SK-N-SH (cell line): ENCODE data around the gene SNRNP70. TPM values are rescaled to one million over a fixed set of nuclear protein-coding genes. Genes with fewer than 3 reads are reported as not detected.
A peak's percentile ranks its signal among the peaks of the same experiment; 100 is the strongest.

Source experiments
- CTCF ChIA-PET: fragments of 300-600, 350-600 bp; formaldehyde crosslinking; extraction: SDS; loops from one replicate; lab custom pipeline; 2021; lab: Yijun Ruan, JAX
- POLR2A ChIA-PET: fragments of 350-600 bp; sonication (Branson Sonifier 250); formaldehyde crosslinking; extraction: SDS; loops from one replicate; lab custom pipeline; 2020; ENCODE audit warnings: antibody characterized with exemption, inconsistent platforms; lab: Yijun Ruan, JAX
- DNase-seq: peaks from one replicate; pipeline ENCODE4 v3.0.0; 2012
- H2AFZ ChIP-seq: fragments of 200-600 bp; sonication (generic); 2 replicates; pipeline ENCODE4 v1.8.1; 2016; ENCODE audit warnings: antibody characterized with exemption, mild to moderate bottlenecking, low read depth
- H3F3A ChIP-seq: fragments of 200-600 bp; sonication (generic); replicated peaks from 2 replicates; pipeline ENCODE3; 2016; ENCODE audit warnings: antibody characterized with exemption, mild to moderate bottlenecking; ENCODE audit not compliant: insufficient read depth
- H3K27ac ChIP-seq, 2 experiments: fragments of 200-500 bp in 1 of 2; fragments of 200-600 bp in 1 of 2; sonication (Bioruptor generic) in 1 of 2; sonication (generic), shearing (Covaris generic) in 1 of 2; 2 replicates each; pipeline versions ENCODE4 v1.5.1 to v1.6.1; 2014 to 2016; ENCODE audit warnings: low read depth in 2 of 2, inconsistent platforms in 1 of 2, low read length in 1 of 2, mild to moderate bottlenecking in 1 of 2, mixed read lengths in 1 of 2
- H3K27me3 ChIP-seq: fragments of 200-600 bp; sonication (generic), shearing (Covaris generic); 2 replicates; pipeline ENCODE4 v1.6.1; 2016; ENCODE audit warnings: mixed run types; ENCODE audit not compliant: insufficient read depth
- H3K36me3 ChIP-seq, 2 experiments: fragments of 200-500 bp in 1 of 2; fragments of 200-600 bp in 1 of 2; sonication (Bioruptor generic) in 1 of 2; sonication (generic) in 1 of 2; replicated peaks in 1 of 2; 2 replicates each; pipeline versions ENCODE3 to v1.5.1; 2014 to 2016; ENCODE audit warnings: low read length in 1 of 2, mild to moderate bottlenecking in 1 of 2; ENCODE audit not compliant: insufficient read depth in 2 of 2, control insufficient read depth in 1 of 2
- H3K4me1 ChIP-seq, 2 experiments: fragments of 200-500 bp in 1 of 2; fragments of 200-600 bp in 1 of 2; sonication (Bioruptor generic) in 1 of 2; sonication (generic), shearing (Covaris generic) in 1 of 2; 2 replicates each; pipeline versions ENCODE4 v1.5.1 to v1.6.1; 2014 to 2016; ENCODE audit warnings: low read depth in 1 of 2, low read length in 1 of 2, mixed run types in 1 of 2; ENCODE audit not compliant: insufficient read depth in 2 of 2, control insufficient read depth in 1 of 2
- H3K4me2 ChIP-seq: fragments of 200-600 bp; sonication (generic), shearing (Covaris generic); 2 replicates; pipeline ENCODE4 v1.6.1; 2017; ENCODE audit warnings: mixed run types
- H3K4me3 ChIP-seq, 2 experiments: fragments of 200-500 bp in 1 of 2; fragments of 200-600 bp in 1 of 2; sonication (Bioruptor generic) in 1 of 2; sonication (generic), shearing (Covaris generic) in 1 of 2; 2 replicates each; pipeline versions ENCODE4 v1.5.1 to v1.8.1; 2014 to 2016; ENCODE audit warnings: low read depth in 2 of 2, inconsistent platforms in 1 of 2, low read length in 1 of 2, mild to moderate bottlenecking in 1 of 2, mixed read lengths in 1 of 2, moderate library complexity in 1 of 2
- H3K79me2 ChIP-seq: fragments of 200-600 bp; sonication (generic); 2 replicates; pipeline ENCODE4 v1.8.1; 2017; ENCODE audit warnings: mild to moderate bottlenecking; ENCODE audit not compliant: insufficient read depth
- H3K9ac ChIP-seq: fragments of 200-600 bp; sonication (generic); 2 replicates; pipeline ENCODE4 v1.6.1; 2017; ENCODE audit warnings: mixed run types
- H3K9me2 ChIP-seq: fragments of 200-600 bp; sonication (generic); 2 replicates; pipeline ENCODE4 v1.6.1; 2017; ENCODE audit warnings: mixed run types
- H3K9me3 ChIP-seq: fragments of 200-600 bp; sonication (generic); 2 replicates; pipeline ENCODE4 v1.6.1; 2017; ENCODE audit warnings: mixed run types, mild to moderate bottlenecking, moderate library complexity
- H4K20me1 ChIP-seq: fragments of 200-600 bp; sonication (generic); 2 replicates; pipeline ENCODE4 v1.6.1; 2017; ENCODE audit warnings: mild to moderate bottlenecking, mixed run types; ENCODE audit not compliant: insufficient read depth
- CHD2 ChIP-seq: fragments of 150-350 bp; IDR thresholded peaks from 2 replicates; pipeline ENCODE4 v1.6.1; 2018; ENCODE audit warnings: low read length; ENCODE audit not compliant: partially characterized antibody
- NFIC ChIP-seq: IDR thresholded peaks from 2 replicates; pipeline ENCODE4 v1.4.0; 2012; ENCODE audit warnings: borderline replicate concordance
- POLR2AphosphoS5 ChIP-seq: IDR thresholded peaks from 2 replicates; pipeline ENCODE4 v1.6.1; 2012; ENCODE audit warnings: low read depth, low read length
- SIN3A ChIP-seq: IDR thresholded peaks from 2 replicates; pipeline ENCODE4 v1.6.1; 2012; ENCODE audit warnings: low read depth, mild to moderate bottlenecking, low read length, moderate library complexity, borderline replicate concordance
- WGBS: methylation state at CpG from one replicate; pipeline ENCODE4 v1.1.6; 2017; ENCODE audit warnings: low lambda C conversion rate; 5-methylcytosine and 5-hydroxymethylcytosine counted together
- polyA plus RNA-seq, 3 experiments: library from polyadenylated mRNA; depleted of rRNA; stranded (reverse); fragments of >200 nt; gene quantifications; 2 replicates each; pipeline ENCODE4 v1.2.3, GENCODE V29; 2012
- TF ChIP-seq, protein P1 (sequence below): fragments of 200-600 bp; sonication (generic); IDR thresholded peaks from 2 replicates; pipeline ENCODE4 v1.6.1; 2017; ENCODE audit warnings: antibody characterized with exemption, mild to moderate bottlenecking, moderate library complexity
- TF ChIP-seq, protein P2 (sequence below): IDR thresholded peaks from 2 replicates; pipeline ENCODE4; 2012
- TF ChIP-seq, protein P3 (sequence below): IDR thresholded peaks from 2 replicates; pipeline ENCODE4 v1.6.1; 2012; ENCODE audit warnings: mild to moderate bottlenecking, low read depth, low read length, moderate library complexity
- TF ChIP-seq, protein P4 (sequence below): IDR thresholded peaks from 2 replicates; pipeline ENCODE4 v1.4.0; 2012; ENCODE audit warnings: low read depth, borderline replicate concordance

The SNRNP70 gene
- polyA plus RNA-seq, 1 of the 3 experiments (the other 2 are of a cell fraction), result 359 TPM

DNA sequence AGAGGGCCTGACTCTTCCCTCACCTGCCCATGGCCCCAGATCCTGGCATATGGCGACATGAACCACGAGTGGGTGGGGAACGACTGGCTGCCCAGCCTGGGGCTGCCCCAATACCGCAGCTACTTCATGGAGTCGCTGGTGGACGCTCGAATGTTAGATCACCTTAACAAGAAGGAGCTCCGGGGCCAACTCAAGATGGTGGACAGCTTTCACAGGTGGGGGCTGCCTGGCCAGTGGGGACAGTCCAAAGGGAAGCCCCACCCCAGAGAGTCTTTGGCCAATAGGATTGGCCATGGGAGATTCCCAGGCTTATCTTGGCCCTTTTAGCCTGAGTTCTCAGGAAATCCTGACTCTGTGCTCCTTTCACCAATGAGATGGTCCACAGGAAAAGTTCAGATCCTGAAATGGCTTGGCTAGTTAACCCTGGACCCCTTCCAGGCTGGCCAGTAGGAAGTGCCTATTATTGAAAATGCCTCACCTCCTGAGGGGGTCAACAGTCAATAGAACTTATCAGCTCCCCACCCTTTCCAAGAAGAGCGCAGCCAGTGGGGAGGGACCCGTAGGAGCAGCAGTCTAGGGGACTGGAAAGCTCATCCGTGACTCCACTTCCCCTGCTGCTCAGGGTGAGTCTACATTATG is 62.9 kb downstream of the SNRNP70 start (continued):
- TF ChIP-seq, protein P1, sequence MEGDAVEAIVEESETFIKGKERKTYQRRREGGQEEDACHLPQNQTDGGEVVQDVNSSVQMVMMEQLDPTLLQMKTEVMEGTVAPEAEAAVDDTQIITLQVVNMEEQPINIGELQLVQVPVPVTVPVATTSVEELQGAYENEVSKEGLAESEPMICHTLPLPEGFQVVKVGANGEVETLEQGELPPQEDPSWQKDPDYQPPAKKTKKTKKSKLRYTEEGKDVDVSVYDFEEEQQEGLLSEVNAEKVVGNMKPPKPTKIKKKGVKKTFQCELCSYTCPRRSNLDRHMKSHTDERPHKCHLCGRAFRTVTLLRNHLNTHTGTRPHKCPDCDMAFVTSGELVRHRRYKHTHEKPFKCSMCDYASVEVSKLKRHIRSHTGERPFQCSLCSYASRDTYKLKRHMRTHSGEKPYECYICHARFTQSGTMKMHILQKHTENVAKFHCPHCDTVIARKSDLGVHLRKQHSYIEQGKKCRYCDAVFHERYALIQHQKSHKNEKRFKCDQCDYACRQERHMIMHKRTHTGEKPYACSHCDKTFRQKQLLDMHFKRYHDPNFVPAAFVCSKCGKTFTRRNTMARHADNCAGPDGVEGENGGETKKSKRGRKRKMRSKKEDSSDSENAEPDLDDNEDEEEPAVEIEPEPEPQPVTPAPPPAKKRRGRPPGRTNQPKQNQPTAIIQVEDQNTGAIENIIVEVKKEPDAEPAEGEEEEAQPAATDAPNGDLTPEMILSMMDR, result no peak
- TF ChIP-seq NFIC (no peak), CHD2 (no peak), SIN3A (no peak)

DNA sequence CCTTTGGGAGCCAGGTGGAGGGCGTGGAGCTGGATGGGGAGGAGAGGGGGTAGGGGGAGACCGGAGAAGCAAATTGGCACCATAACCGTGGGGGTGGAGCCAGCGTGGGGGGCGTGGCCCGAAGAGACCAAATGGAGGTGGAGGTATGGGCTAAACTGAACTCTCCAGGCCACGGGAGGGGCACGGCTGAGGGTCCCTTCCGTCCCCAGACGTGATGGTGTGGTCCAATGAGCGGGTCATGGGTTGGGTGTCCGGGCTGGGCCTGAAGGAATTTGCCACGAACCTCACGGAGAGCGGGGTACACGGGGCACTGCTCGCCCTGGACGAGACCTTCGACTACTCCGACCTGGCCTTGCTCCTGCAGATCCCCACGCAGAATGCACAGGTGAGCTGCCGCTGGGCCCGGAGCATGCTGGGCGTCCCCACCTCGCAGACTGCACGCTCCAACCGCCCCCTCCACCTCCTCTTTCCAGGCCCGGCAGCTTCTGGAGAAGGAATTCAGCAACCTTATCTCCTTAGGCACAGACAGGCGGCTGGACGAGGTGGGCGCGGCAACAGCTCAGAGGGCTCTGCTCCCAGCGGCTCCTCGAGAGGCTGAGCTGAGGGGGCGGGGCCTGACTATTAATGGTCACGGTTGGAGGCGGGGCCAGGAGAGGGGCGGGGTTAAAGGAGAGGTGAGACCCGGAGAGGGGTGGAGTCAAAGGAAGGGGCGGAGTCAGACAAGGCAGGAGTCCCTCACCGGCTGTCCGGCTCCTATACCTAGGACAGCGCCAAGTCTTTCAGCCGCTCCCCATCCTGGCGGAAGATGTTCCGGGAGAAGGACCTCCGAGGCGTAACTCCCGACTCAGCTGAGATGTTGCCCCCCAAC is 63.8 kb downstream of the SNRNP70 start:
- peak overlapping the region; percentile 68 to 87; a peak in 3 of 4 replicates for H3K27ac ChIP-seq
- ChIA-PET CTCF (interaction anchor here (0.6 to 11.1 kb wide), 8 partner anchors 20 to 151 kb away, joined by 3 to 87 read pairs (median 6); partner anchors contain the start of genes LIN7B and PPFIA3), POLR2A (interaction anchor here (0.6 to 1.5 kb wide), 3 partner anchors 21 to 51 kb away, joined by 3 to 5 read pairs (median 3); no protein-coding TSS in a partner anchor)
- H4K20me1 ChIP-seq, result no peaks in the 10 kb centered on the region
- WGBS, result 7% methylated on average over 28 of the region's 49 CpGs
- H3K4me2 ChIP-seq, result peak overlapping the region; percentile 100
- H3K9me3 ChIP-seq, result no peaks in the 10 kb centered on the region
- no peaks in the 10 kb centered on the region for H3K9me2 ChIP-seq
- peak; percentile 94 for DNase-seq
- H3K36me3 ChIP-seq, result no peaks in the 10 kb centered on the region
- TF ChIP-seq, protein P2, sequence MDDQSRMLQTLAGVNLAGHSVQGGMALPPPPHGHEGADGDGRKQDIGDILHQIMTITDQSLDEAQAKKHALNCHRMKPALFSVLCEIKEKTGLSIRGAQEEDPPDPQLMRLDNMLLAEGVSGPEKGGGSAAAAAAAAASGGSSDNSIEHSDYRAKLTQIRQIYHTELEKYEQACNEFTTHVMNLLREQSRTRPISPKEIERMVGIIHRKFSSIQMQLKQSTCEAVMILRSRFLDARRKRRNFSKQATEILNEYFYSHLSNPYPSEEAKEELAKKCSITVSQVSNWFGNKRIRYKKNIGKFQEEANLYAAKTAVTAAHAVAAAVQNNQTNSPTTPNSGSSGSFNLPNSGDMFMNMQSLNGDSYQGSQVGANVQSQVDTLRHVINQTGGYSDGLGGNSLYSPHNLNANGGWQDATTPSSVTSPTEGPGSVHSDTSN, result 0 out of 2 replicates have a peak, but pooled peaks have one; percentile 6
- TF ChIP-seq, protein P3, sequence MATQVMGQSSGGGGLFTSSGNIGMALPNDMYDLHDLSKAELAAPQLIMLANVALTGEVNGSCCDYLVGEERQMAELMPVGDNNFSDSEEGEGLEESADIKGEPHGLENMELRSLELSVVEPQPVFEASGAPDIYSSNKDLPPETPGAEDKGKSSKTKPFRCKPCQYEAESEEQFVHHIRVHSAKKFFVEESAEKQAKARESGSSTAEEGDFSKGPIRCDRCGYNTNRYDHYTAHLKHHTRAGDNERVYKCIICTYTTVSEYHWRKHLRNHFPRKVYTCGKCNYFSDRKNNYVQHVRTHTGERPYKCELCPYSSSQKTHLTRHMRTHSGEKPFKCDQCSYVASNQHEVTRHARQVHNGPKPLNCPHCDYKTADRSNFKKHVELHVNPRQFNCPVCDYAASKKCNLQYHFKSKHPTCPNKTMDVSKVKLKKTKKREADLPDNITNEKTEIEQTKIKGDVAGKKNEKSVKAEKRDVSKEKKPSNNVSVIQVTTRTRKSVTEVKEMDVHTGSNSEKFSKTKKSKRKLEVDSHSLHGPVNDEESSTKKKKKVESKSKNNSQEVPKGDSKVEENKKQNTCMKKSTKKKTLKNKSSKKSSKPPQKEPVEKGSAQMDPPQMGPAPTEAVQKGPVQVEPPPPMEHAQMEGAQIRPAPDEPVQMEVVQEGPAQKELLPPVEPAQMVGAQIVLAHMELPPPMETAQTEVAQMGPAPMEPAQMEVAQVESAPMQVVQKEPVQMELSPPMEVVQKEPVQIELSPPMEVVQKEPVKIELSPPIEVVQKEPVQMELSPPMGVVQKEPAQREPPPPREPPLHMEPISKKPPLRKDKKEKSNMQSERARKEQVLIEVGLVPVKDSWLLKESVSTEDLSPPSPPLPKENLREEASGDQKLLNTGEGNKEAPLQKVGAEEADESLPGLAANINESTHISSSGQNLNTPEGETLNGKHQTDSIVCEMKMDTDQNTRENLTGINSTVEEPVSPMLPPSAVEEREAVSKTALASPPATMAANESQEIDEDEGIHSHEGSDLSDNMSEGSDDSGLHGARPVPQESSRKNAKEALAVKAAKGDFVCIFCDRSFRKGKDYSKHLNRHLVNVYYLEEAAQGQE, result peak; percentile 92
- TF ChIP-seq POLR2AphosphoS5, result 0 out of 2 replicates have a peak, but pooled peaks have one; percentile 16
- TF ChIP-seq, protein P4, sequence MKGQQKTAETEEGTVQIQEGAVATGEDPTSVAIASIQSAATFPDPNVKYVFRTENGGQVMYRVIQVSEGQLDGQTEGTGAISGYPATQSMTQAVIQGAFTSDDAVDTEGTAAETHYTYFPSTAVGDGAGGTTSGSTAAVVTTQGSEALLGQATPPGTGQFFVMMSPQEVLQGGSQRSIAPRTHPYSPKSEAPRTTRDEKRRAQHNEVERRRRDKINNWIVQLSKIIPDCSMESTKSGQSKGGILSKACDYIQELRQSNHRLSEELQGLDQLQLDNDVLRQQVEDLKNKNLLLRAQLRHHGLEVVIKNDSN, result no peak
- peak overlapping the region; percentile 78; the same call in 1 of the 2 replicates for H2AFZ ChIP-seq
- peaks cover 3 to 27% of the 10 kb centered on the region in 2 experiments; a peak in 2 of 4 replicates for H3K4me1 ChIP-seq
- peak overlapping the region; percentile 83; the same call in 1 of the 2 replicates for H3K9ac ChIP-seq
- no peaks in the 10 kb centered on the region for H3K27me3 ChIP-seq
- H3K79me2 ChIP-seq, result no peaks in the 10 kb centered on the region
- peaks cover 22% of the 10 kb centered on the region for H3F3A ChIP-seq
- peak overlapping the region; percentile 91 to 96 for H3K4me3 ChIP-seq
